NCI-H82 treated with DMSO at 0.1 percent for 48 hours (cell line): ENCODE results near the gene KDSR.

Source experiments
- DNase-seq: peaks from one replicate; lab custom pipeline; 2025; ENCODE audit not compliant: unreplicated experiment; lab: John Stamatoyannopoulos, UW

KDSR gene

DNA sequence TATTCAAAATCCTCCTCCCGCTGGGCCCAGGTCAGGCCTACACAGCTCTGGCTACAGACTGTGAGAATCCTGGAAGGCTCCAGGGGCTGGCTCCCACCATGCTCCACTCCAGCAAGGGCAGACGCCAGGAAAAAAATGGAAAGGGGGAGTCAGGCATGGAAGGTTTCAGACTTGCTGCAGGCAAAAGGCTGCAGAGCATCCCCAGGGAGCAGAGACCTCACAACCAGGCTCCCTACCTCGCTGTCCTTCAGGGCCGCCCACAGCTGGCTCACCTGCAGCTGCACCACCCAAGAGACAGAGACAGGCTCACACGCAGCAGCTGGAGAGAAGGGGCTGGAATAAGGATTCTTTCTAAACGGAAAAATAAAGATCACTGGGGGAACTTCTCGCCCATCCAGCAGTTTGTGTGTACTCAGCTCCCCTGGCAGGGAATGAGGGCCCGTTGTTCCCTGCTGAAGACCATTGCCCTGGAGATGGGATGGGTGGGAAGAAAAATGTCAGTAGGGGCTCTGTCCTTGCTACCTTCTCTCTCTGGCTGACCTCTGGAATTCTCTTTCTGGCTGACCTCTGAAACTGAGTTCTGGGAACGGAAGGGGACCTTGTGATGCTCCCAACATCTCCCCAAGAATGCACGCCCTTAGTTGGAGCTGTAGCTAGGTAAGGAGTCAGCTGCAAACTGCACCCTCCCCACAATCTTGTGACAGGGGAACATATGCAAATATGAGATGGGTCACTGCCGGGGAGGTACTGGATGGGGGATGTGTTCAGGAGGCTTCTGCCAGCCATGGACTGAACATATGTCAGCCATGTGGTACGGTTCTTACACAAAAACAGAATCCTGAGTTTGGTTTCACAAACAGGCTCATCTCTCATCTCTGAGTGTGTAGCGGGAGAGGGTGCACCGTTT lies 81.9 kb downstream of the KDSR start:
- DNase-seq = no peak

DNA sequence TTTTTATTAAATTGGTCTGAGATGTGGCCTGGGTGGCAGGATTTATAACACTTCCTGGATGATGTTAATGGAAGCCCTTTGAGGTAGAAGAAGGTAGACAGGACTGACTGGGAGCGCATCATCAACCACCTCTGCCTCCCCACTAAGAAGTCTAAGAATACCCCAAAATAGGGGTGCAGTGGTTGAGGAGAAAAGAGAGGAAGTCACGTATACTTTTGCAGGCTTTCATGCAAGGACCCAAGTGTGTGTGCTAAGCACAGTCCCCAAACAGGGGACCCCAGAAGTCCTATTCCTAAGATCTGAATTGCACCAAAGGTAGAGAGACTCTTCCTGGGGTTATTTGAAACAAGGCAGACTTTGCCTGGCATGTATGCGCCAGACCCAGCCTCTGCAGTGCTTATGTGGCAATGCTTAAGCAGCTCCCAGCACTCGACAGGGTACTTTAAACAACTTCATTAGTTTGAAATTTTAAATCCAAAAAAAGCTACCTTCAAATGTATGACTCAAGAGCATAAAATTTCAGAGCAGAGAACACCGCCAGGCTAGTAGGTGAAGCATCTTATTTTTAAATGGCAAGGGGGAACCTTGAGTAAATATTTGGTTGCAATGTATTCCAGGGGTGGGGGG lies 82.7 kb downstream of the KDSR start:
- no peak for DNase-seq

- no peak for DNase-seq
Observed at GRCh38 chr18:63283305-63284094, 83.5 kb downstream of the KDSR start.

DNA sequence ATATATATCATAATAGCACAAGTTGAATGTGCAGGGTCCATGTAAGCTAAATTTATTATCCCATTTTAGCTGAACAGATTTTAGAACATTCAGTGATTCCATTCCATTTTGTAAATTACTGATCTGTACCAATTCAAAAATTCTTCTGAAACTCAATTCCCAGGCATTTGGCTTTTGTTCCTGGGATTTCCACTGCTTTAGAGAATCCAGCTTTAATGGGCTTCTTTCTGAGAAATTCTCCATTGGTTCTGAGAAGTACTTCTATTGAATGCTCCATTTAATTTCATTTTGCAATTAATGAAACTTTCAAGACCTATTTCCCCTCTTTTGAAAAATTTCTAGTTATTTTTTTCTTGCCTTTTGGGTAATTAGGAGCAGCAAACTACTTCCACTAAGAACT lies 84.2 kb downstream of the KDSR start:
- DNase-seq = no peak
